CD4-positive, alpha-beta memory T cell (primary cell): ENCODE data around the gene TENT5C. TPM values are rescaled to one million over a fixed set of nuclear protein-coding genes. Genes with fewer than 3 reads are reported as not detected.
A peak's percentile ranks its signal among the peaks of the same experiment; 100 is the strongest.

Experiments used
- CTCF ChIA-PET: fragments of 350-600 bp; sonication (Branson Sonifier 250); formaldehyde crosslinking; loops from one replicate; lab custom pipeline; 2021; ENCODE audit warnings: inconsistent platforms; ENCODE audit not compliant: partially characterized antibody; lab: Charles Lee
- POLR2A ChIA-PET: fragments of 350-600 bp; sonication (Branson Sonifier 250); formaldehyde crosslinking; loops from one replicate; lab custom pipeline; 2021; ENCODE audit not compliant: partially characterized antibody; lab: Charles Lee
- DNase-seq, 5 donors: peaks; one replicate each; pipeline versions ENCODE4 v3.0.0 to v3.0.0-alpha.2; 2020 to 2022; ENCODE audit warnings: mixed read lengths in 1 of 5
- H3K27ac ChIP-seq: one replicate; pipeline ENCODE4 v1.7.0; 2013; ENCODE audit warnings: low read depth, low read length
- H3K27me3 ChIP-seq: 2 replicates; pipeline ENCODE4 v1.7.0; 2013; ENCODE audit warnings: mild to moderate bottlenecking, low read length, moderate library complexity; ENCODE audit not compliant: insufficient read depth
- H3K36me3 ChIP-seq: 2 replicates; pipeline ENCODE4 v1.7.0; 2013; ENCODE audit warnings: mild to moderate bottlenecking, low read length, moderate library complexity; ENCODE audit not compliant: insufficient read depth
- H3K4me1 ChIP-seq: 2 replicates; pipeline ENCODE4 v1.7.0; 2013; ENCODE audit warnings: mild to moderate bottlenecking, low read length, moderate library complexity; ENCODE audit not compliant: insufficient read depth
- H3K4me3 ChIP-seq, 2 donors: one replicate each; pipeline ENCODE4 v1.7.0; 2013; ENCODE audit warnings: low read length in 2 of 2, mild to moderate bottlenecking in 1 of 2
- H3K9me3 ChIP-seq, 2 donors: one replicate each; pipeline ENCODE4 v1.7.0; 2013; ENCODE audit warnings: low read length in 2 of 2, control low read depth in 1 of 2; ENCODE audit not compliant: control insufficient read depth in 1 of 2
- H3K27ac Mint-ChIP-seq, 7 donors: one replicate each; pipeline ENCODE4 v1.8.0; 2020 to 2021; ENCODE audit warnings: mixed read lengths in 7 of 7, mild to moderate bottlenecking in 6 of 7, inconsistent platforms in 3 of 7, moderate library complexity in 3 of 7
- H3K27me3 Mint-ChIP-seq, 2 donors: one replicate each; pipeline ENCODE4 v1.8.0; 2020 to 2021; ENCODE audit warnings: mixed read lengths in 2 of 2
- H3K36me3 Mint-ChIP-seq, 2 donors: one replicate each; pipeline ENCODE4 v1.8.0; 2020 to 2021; ENCODE audit warnings: mixed read lengths in 2 of 2, inconsistent platforms in 1 of 2, mild to moderate bottlenecking in 1 of 2
- H3K4me1 Mint-ChIP-seq, 4 donors: one replicate each; pipeline ENCODE4 v1.8.0; 2020 to 2021; ENCODE audit warnings: mixed read lengths in 4 of 4, mild to moderate bottlenecking in 1 of 4
- H3K4me3 Mint-ChIP-seq, 8 donors: one replicate each; pipeline ENCODE4 v1.8.0; 2020 to 2021; ENCODE audit warnings: mixed read lengths in 8 of 8, mild to moderate bottlenecking in 7 of 8, moderate library complexity in 6 of 8, inconsistent platforms in 3 of 8
- H3K9me3 Mint-ChIP-seq, 8 donors: one replicate each; pipeline ENCODE4 v1.8.0; 2020 to 2021; ENCODE audit warnings: mixed read lengths in 8 of 8, mild to moderate bottlenecking in 5 of 8, inconsistent platforms in 3 of 8, moderate library complexity in 1 of 8
- intact Hi-C: fragments of 100-400 bp; cut with micrococcal nuclease; formaldehyde crosslinking; loops from one replicate; pipeline ENCODE4 v1.15.1; 2023
- polyA plus RNA-seq, 2 donors: library from polyadenylated mRNA; unstranded; fragments of 300-500 nt; fragmentation: Illumina TruSeq; gene quantifications; one replicate each; pipeline ENCODE4 v1.2.3, GENCODE V29; 2021
- total RNA-seq, 2 experiments: library from RNA; stranded (reverse); gene quantifications; one replicate each; pipeline ENCODE4 v1.2.3, GENCODE V29; 2021

TENT5C gene
- total and polyA plus RNA-seq, 4 experiments from 2014 or later: 5.3 to 43.0 (median 14.4) TPM

DNA sequence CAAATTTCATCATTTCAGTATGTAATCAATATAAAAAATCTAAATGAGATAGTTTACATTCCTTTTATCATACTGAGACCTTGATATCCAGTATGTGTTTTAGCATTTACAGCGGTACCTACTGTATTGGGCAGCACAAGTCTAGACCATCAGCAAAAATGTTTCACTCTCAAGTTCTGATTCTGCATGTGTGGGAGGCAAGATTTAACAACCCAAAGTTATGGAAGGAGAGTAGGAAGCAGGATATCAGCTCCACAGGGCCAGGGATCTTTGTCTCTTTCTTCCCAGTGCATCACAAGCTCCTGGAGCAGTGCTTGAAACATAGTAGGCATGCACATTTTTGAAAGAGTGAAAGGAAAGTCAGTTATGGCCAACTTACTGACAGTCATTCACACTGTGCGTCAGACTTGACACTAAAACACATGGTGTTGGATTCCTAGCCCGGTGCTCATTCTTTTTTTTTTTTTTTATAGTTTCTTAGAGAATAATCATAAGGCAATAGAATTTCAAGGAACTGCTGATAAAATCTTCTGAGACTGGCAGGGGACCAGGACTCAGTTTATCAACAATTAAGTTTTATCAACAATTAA, 6.1 kb downstream of the TENT5C start:
- Histone ChIP-seq H3K27ac (no peak overlapping the region), H3K9me3 (no peaks in the 10 kb centered on the region), H3K27me3 (no peaks in the 10 kb centered on the region), H3K36me3 (no peaks in the 10 kb centered on the region), H3K4me3 (no peak overlapping the region), H3K4me1 (peaks cover 95% of the 10 kb centered on the region)
- Mint-ChIP-seq H3K27me3 (no peaks in the 10 kb centered on the region), H3K4me1 (peaks cover 74 to 98% (median 86%) of the 10 kb centered on the region in 4 donors), H3K9me3 (no peaks in the 10 kb centered on the region), H3K36me3 (peaks cover 33 to 67% of the 10 kb centered on the region in 2 donors), H3K27ac (peak overlapping the region in 1 of 7 donors; percentile 14), H3K4me3 (peak overlapping the region in 3 of 8 donors; percentile 5 to 40 (median 38))
- ChIA-PET CTCF (interaction anchor here (0.8 to 13.9 kb wide), 12 partner anchors 13 to 146 kb away, joined by 3 to 135 read pairs (median 3); no protein-coding TSS in a partner anchor), POLR2A (interaction anchor here (12.2 kb wide), 1 partner anchor 46 kb away, joined by 493 read pairs; no protein-coding TSS in a partner anchor)
- no peak for DNase-seq
- intact Hi-C loops: no loop called here

DNA sequence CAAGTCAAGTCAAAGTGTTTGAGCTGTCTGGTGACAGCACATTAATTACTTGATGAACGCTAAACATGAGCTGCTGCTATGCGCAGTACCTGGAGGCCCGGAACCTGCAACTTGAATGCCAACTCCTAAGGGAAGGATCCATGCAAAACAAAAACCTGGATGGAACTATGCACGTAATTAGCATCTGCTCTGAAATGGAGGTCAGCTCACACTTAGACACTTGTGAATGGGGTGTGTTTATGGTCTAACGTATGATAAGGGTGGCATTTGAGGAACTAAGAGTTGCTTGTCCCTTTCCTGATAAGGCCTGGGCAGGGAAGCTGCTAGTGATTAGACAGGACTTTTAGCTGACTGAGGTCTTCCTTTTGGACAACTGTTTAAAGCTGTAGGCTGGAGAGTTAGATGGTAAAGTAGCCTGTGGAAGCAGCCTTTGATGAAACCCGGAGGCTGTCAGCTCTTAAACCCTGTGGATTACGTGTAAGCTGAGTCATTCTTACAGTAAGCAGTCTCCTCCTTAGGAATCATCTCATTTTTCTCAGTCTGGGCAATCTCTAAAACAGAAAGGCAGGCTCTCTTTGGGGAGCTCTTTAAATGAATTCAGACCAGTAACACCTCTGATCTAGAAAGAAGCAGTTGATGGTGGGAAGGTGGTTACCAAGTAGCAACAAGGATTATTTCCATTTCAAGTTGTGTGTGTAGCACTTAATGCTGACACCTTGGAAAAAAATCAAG, 6.8 kb downstream of the TENT5C start:
- H3K27ac Mint-ChIP-seq: peak overlapping the region in 5 of 7 donors; percentile 26 to 75 (median 53)
- H3K4me1 ChIP-seq: peaks cover 99% of the 10 kb centered on the region
- H3K27me3 ChIP-seq: no peaks in the 10 kb centered on the region
- intact Hi-C loops: no loop called here
- no peak for DNase-seq
- ChIA-PET CTCF (interaction anchor here (0.8 to 13.9 kb wide), 11 partner anchors 13 to 146 kb away, joined by 3 to 135 read pairs (median 3); no protein-coding TSS in a partner anchor), POLR2A (interaction anchor here (1.2 to 12.2 kb wide), 2 partner anchors 13 to 46 kb away, joined by 5 to 493 read pairs; no protein-coding TSS in a partner anchor)
- H3K9me3 Mint-ChIP-seq: no peaks in the 10 kb centered on the region
- peaks cover 33 to 62% of the 10 kb centered on the region in 2 donors for H3K36me3 Mint-ChIP-seq
- no peaks in the 10 kb centered on the region for H3K36me3 ChIP-seq
- no peaks in the 10 kb centered on the region for H3K9me3 ChIP-seq
- H3K4me3 Mint-ChIP-seq: peak overlapping the region in 5 of 8 donors; percentile 5 to 77 (median 56)
- H3K27me3 Mint-ChIP-seq: no peaks in the 10 kb centered on the region
- H3K27ac ChIP-seq: no peak overlapping the region
- no peak overlapping the region for H3K4me3 ChIP-seq
- peaks cover 73 to 99% (median 86%) of the 10 kb centered on the region in 4 donors for H3K4me1 Mint-ChIP-seq

DNA sequence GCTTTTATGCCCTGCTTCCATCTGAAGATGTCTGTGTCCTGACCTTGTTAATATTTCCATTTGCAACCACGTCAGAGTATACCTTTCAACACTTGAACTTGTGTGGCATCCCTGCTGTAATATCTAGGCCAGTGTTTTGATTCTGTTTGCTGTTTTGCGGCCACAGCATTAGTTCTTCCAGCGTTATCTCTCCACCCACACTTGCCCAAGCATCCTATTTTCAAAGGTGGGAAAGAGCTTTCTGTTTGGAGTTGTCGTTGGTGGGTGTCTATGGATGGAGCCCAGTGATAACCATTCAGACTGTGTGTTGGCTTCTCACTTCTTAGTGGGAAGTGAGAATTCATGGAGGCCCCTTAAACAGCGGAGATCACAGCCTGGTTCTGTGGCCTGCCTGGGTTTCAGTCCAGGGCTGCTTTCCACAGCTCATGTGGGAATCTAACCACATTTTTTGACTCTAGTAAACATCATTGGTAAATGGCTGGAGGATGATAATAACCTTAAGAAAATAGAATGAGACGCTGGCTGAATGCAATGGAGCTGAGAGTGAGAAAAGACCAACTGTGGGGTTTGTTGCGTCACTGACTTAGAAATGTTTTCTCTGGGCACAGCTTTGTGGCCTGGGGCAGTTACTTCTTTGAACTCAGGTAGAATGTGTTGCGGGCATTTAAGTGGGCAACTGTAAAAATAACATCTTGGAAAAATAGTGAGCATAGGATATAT, 7.6 kb downstream of the TENT5C start:
- H3K27ac ChIP-seq: no peak overlapping the region
- H3K4me1 ChIP-seq: peaks cover 99% of the 10 kb centered on the region
- H3K9me3 Mint-ChIP-seq: no peaks in the 10 kb centered on the region
- no peaks in the 10 kb centered on the region for H3K9me3 ChIP-seq
- peak overlapping the region in 7 of 8 donors; percentile 13 to 77 (median 41) for H3K4me3 Mint-ChIP-seq
- peaks cover 74 to 99% (median 87%) of the 10 kb centered on the region in 4 donors for H3K4me1 Mint-ChIP-seq
- ChIA-PET CTCF (interaction anchor here (0.9 to 13.9 kb wide), 6 partner anchors 14 to 145 kb away, joined by 3 to 135 read pairs (median 6); no protein-coding TSS in a partner anchor), POLR2A (interaction anchor here (0.6 to 12.2 kb wide), 3 partner anchors 12 to 1077 kb away, joined by 3 to 493 read pairs (median 5); no protein-coding TSS in a partner anchor)
- H3K27me3 Mint-ChIP-seq: no peaks in the 10 kb centered on the region
- peak overlapping the region in 3 of 7 donors; percentile 55 to 76 (median 55) for H3K27ac Mint-ChIP-seq
- H3K36me3 ChIP-seq: no peaks in the 10 kb centered on the region
- no peak overlapping the region for H3K4me3 ChIP-seq
- no peaks in the 10 kb centered on the region for H3K27me3 ChIP-seq
- peaks cover 33 to 61% of the 10 kb centered on the region in 2 donors for H3K36me3 Mint-ChIP-seq
- intact Hi-C loops: no loop called here
- DNase-seq: no peak

DNA sequence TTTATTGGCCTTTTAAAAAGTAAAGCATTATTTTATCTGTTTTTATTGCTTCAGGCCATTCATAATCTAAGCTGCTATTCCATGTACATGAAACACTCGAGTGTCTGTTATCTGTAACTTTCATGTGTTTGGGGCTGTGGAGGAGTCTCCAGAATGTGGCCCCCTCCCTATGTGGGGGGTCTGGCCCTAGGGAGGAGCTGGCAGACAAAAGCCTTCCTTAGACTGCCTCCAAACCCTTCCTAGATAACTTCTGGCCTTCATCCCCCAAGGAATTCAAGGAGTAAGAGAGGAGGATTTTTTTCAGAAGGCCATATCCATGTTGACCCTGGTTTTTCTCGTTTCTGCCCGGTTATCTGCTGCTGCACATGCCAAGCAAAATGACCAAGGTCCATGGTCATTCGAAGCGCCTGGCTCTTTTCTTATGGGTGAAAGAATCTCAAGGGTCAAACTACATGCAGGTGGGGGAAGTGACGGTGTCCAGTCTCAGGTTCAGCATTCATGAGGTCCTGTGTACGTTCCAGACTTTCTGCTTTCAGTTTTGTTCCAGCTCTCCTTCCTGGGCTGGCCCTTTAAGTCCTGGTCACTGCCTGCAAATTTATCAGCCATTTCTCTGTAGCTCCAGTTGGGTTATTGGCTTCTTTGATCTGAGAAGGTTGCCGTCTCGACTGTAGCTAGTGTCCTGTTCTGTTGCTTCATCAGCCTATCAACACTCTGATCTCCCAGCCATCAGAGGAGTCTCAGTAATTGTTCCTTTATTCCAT, 8.3 kb downstream of the TENT5C start:
- Histone ChIP-seq H3K4me1 (peaks cover 99% of the 10 kb centered on the region), H3K27ac (no peak overlapping the region), H3K36me3 (no peaks in the 10 kb centered on the region), H3K4me3 (no peak overlapping the region), H3K27me3 (no peaks in the 10 kb centered on the region), H3K9me3 (no peaks in the 10 kb centered on the region)
- H3K27me3 Mint-ChIP-seq: no peaks in the 10 kb centered on the region
- DNase-seq: no peak
- no peaks in the 10 kb centered on the region for H3K9me3 Mint-ChIP-seq
- CTCF ChIA-PET: interaction anchor here (1.1 to 13.9 kb wide), 4 partner anchors 42 to 79 kb away, joined by 4 to 135 read pairs (median 16); no protein-coding TSS in a partner anchor
- intact Hi-C loops: no loop called here
- H3K4me1 Mint-ChIP-seq: peaks cover 72 to 99% (median 85%) of the 10 kb centered on the region in 4 donors
- POLR2A ChIA-PET: interaction anchor here (0.6 to 12.2 kb wide), 4 partner anchors 8 to 1078 kb away, joined by 3 to 493 read pairs (median 6); partner anchors contain the start of gene TENT5C
- peak overlapping the region in 5 of 7 donors; percentile 24 to 82 (median 55) for H3K27ac Mint-ChIP-seq
- H3K36me3 Mint-ChIP-seq: peaks cover 29 to 57% of the 10 kb centered on the region in 2 donors
- peak overlapping the region in 6 of 8 donors; percentile 10 to 81 (median 34) for H3K4me3 Mint-ChIP-seq

DNA sequence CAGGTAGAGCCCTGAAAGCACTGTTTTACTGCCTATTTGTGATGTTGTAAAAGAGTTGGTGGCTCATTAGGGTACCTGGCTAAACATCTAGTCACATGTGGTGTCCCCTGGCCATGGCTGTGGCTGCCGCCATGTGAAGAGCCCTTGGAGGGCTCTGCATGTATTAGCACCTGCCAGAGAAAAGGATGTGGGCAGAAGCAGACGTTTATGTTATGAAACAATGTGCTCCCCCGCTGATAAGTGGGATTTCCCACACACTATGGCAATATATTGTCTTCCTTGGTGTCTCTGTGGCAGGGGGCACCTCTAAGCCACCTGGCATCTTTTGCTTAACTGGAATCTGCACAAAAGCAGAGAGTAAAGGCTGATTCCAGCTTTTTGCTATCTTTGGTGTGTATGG, 9.6 kb downstream of the TENT5C start:
- POLR2A ChIA-PET: interaction anchor here (4.6 to 12.2 kb wide), 2 partner anchors 9 to 43 kb away, joined by 27 to 493 read pairs; partner anchors contain the start of gene TENT5C
- no peaks in the 10 kb centered on the region for H3K27me3 ChIP-seq
- Mint-ChIP-seq H3K36me3 (peaks cover 18 to 57% of the 10 kb centered on the region in 2 donors), H3K4me1 (peaks cover 67 to 99% (median 84%) of the 10 kb centered on the region in 4 donors), H3K27me3 (no peaks in the 10 kb centered on the region), H3K4me3 (peak overlapping the region in 7 of 8 donors; percentile 34 to 81 (median 65)), H3K27ac (peak overlapping the region in 5 of 7 donors; percentile 49 to 82 (median 76)), H3K9me3 (no peaks in the 10 kb centered on the region)
- no peak overlapping the region for H3K27ac ChIP-seq
- no peaks in the 10 kb centered on the region for H3K36me3 ChIP-seq
- peak; percentile 47 to 66 (median 56) for DNase-seq
- CTCF ChIA-PET: interaction anchor here (1.0 to 13.9 kb wide), 4 partner anchors 40 to 138 kb away, joined by 4 to 135 read pairs (median 8); no protein-coding TSS in a partner anchor
- H3K9me3 ChIP-seq: no peaks in the 10 kb centered on the region
- H3K4me3 ChIP-seq: peak overlapping the region in 1 of 2 donors; percentile 14
- intact Hi-C loops: loop anchor here (1.0 kb wide), 1 partner anchor 9 kb away; the partner anchor contains the start of gene TENT5C
- peaks cover 99% of the 10 kb centered on the region for H3K4me1 ChIP-seq

DNA sequence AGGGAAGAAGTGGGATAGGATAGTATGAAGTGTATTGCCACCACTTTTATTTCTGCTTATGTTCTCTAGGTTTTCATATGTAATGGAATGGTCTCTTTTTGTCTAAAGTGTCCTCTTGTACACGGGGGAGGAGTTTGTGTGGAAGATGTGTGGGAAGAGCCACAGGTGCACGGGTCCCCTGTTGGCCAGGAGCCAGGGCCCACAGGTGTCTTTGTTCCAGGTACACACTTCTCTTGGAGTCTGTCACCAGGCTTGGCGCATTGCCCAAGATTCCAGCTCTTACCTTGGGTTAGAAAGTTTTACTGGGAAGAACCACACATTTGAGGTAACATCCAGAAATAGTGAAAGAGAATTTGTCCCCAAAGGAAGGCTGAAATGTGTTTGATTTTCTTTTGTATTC, 10.5 kb downstream of the TENT5C start:
- ChIA-PET CTCF (interaction anchor here (1.0 to 13.9 kb wide), 4 partner anchors 11 to 138 kb away, joined by 3 to 135 read pairs (median 8); no protein-coding TSS in a partner anchor), POLR2A (interaction anchor here (4.6 to 12.2 kb wide), 2 partner anchors 9 to 42 kb away, joined by 27 to 493 read pairs; partner anchors contain the start of gene TENT5C)
- peaks cover 94% of the 10 kb centered on the region for H3K4me1 ChIP-seq
- no peak for DNase-seq
- intact Hi-C loops: no loop called here
- peak overlapping the region in 3 of 7 donors; percentile 3 to 60 (median 26) for H3K27ac Mint-ChIP-seq
- no peaks in the 10 kb centered on the region for H3K9me3 Mint-ChIP-seq
- no peaks in the 10 kb centered on the region for H3K27me3 ChIP-seq
- H3K36me3 ChIP-seq: no peaks in the 10 kb centered on the region
- peak overlapping the region in 4 of 8 donors; percentile 10 to 80 (median 33) for H3K4me3 Mint-ChIP-seq
- no peak overlapping the region for H3K27ac ChIP-seq
- no peaks in the 10 kb centered on the region for H3K27me3 Mint-ChIP-seq
- no peak overlapping the region for H3K4me3 ChIP-seq
- H3K4me1 Mint-ChIP-seq: peaks cover 68 to 99% (median 84%) of the 10 kb centered on the region in 4 donors
- H3K9me3 ChIP-seq: no peaks in the 10 kb centered on the region
- peaks cover 19 to 58% of the 10 kb centered on the region in 2 donors for H3K36me3 Mint-ChIP-seq
